Transverse colon (tissue), 4 donors: ENCODE results near the gene MFNG. TPM values are rescaled to one million over a fixed set of nuclear protein-coding genes. Genes with fewer than 3 reads are reported as not detected.

Source experiments
- DNase-seq: peaks from one replicate; pipeline ENCODE4 v3.0.0-alpha.2; 2019
- H3K27ac ChIP-seq, 4 donors: fragments of 200-600 bp; sonication (generic); 2 replicates each; pipeline ENCODE4 v1.5.1; 2016 to 2018; ENCODE audit warnings: inconsistent platforms in 4 of 4
- H3K27me3 ChIP-seq: fragments of 200-600 bp; sonication (generic); 2 replicates; pipeline ENCODE4 v1.5.1; 2017; ENCODE audit warnings: inconsistent platforms
- H3K36me3 ChIP-seq, 4 donors: fragments of 200-600 bp; sonication (generic); 2 replicates each; pipeline ENCODE4 v1.5.1; 2017 to 2019; ENCODE audit warnings: inconsistent platforms in 4 of 4
- H3K4me1 ChIP-seq, 4 donors: fragments of 200-600 bp; sonication (generic); 2 replicates each; pipeline ENCODE4 v1.5.1; 2017 to 2020; ENCODE audit warnings: inconsistent platforms in 4 of 4
- H3K4me3 ChIP-seq, 4 donors: fragments of 200-600 bp; sonication (generic); 1 replicate in 1 of 4; 2 replicates in 3 of 4; pipeline versions ENCODE4 v1.5.1 to v1.6.1; 2017 to 2019; ENCODE audit warnings: inconsistent platforms in 4 of 4
- H3K9me3 ChIP-seq, 2 donors: fragments of 200-600 bp; sonication (generic); 2 replicates each; pipeline ENCODE4 v1.5.1; 2017 to 2019; ENCODE audit warnings: inconsistent platforms in 2 of 2
- CTCF ChIP-seq, 5 experiments: fragments of 200-600 bp in 3 of 5; fragments of 450-650 bp in 2 of 5; sonication (generic) in 3 of 5; IDR thresholded peaks; 1 replicate in 2 of 5; 2 replicates in 3 of 5; pipeline ENCODE4 v1.5.1; 2016 to 2017; ENCODE audit warnings: antibody characterized with exemption in 5 of 5, inconsistent platforms in 3 of 5, mild to moderate bottlenecking in 2 of 5, moderate library complexity in 1 of 5
- EP300 ChIP-seq: sonication (generic); formaldehyde crosslinking; IDR thresholded peaks from one replicate; pipeline ENCODE4 v1.6.1; 2017; ENCODE audit warnings: antibody characterized with exemption, low read depth
- POLR2A ChIP-seq: fragments of 450-650 bp; IDR thresholded peaks from one replicate; pipeline ENCODE4 v1.6.1; 2016; ENCODE audit warnings: antibody characterized with exemption, mild to moderate bottlenecking, moderate library complexity
- POLR2AphosphoS5 ChIP-seq, 3 donors: sonication (generic); formaldehyde crosslinking; IDR thresholded peaks; one replicate each; pipeline ENCODE4 v1.6.1; 2016; ENCODE audit warnings: antibody characterized with exemption in 3 of 3
- WGBS, 2 donors: methylation state at CpG; one replicate each; pipeline ENCODE4 v1.1.5; 2018; ENCODE audit warnings: low coverage in 1 of 2; 5-methylcytosine and 5-hydroxymethylcytosine counted together
- in situ Hi-C, 4 donors: fragments of 200-750 bp; cut with MboI; loops; one replicate each; pipeline versions ENCODE4 v1.15.0 to v1.15.1; 2017; ENCODE audit warnings: low sequenced_read_pairs in 3 of 4, low pct_ligation_motif_present in 1 of 4, low pct_unique_long_range_greater_than_20kb in 1 of 4
- intact Hi-C: fragments of 100-400 bp; cut with DNase I; formaldehyde crosslinking; loops from one replicate; pipeline ENCODE4 v1.15.1; 2023; ENCODE audit warnings: low total_unique reads
- total RNA-seq, 4 donors: library from RNA; depleted of rRNA; stranded (reverse); fragments of >200 nt; gene quantifications; one replicate each; pipeline ENCODE4 v1.1.0, GENCODE V29; 2016

MFNG gene
- total RNA-seq, 4 donors from 2014 or later: 2.8 to 26.4 (median 15.7) TPM

GRCh38 chr22:37503183-37503683 lies 17.0 kb upstream of the MFNG start:
- DNase-seq: no peak
- Histone ChIP-seq H3K4me3 (no peak overlapping the region), H3K27me3 (no peaks in the 10 kb centered on the region), H3K4me1 (peaks cover 10 to 60% (median 57%) of the 10 kb centered on the region in 4 donors), H3K36me3 (no peaks in the 10 kb centered on the region), H3K27ac (peak overlapping the region; percentile 85 to 95 (median 91)), H3K9me3 (no peaks in the 10 kb centered on the region)
- intact Hi-C loops: no loop called here
- in situ Hi-C loops: no loop called here
- TF ChIP-seq CTCF (IDR thresholded peaks at IDR 0.05) (no peak), POLR2AphosphoS5 (IDR thresholded peaks at IDR 0.05) (no peak), EP300 (no peak), POLR2A (no peak)
- WGBS, 2 donors: 40 to 85% methylated on average over 1 to 3 of the region's 3 CpGs

- H3K4me1 ChIP-seq: peaks cover 10 to 62% (median 60%) of the 10 kb centered on the region in 4 donors
These were observed 16.4 kb upstream of the MFNG start for GRCh38 chr22:37502342-37503182.

GRCh38 chr22:37501610-37502341 lies 15.6 kb upstream of the MFNG start:
- Histone ChIP-seq H3K27ac (peak overlapping the region; percentile 85 to 95 (median 91)), H3K4me1 (peaks cover 10 to 62% (median 60%) of the 10 kb centered on the region in 4 donors), H3K36me3 (no peaks in the 10 kb centered on the region), H3K4me3 (peak overlapping the region in 2 of 4 donors; percentile 5 to 32), H3K27me3 (no peaks in the 10 kb centered on the region), H3K9me3 (no peaks in the 10 kb centered on the region)
- DNase-seq: peak; percentile 92
- peak; percentile 27 to 73 (median 69) for TF ChIP-seq POLR2AphosphoS5 (IDR thresholded peaks at IDR 0.05)
- TF ChIP-seq CTCF (IDR thresholded peaks at IDR 0.05): no peak
- peak; percentile 52 for TF ChIP-seq EP300
- peak; percentile 65 for TF ChIP-seq POLR2A
- intact Hi-C loops (no loop called here), in situ Hi-C loops (no loop called here)
- 39 to 42% methylated on average over 4 to 14 of the region's 14 CpGs for WGBS, 2 donors

More at GRCh38 chr22:37502342-37503182, 16.4 kb upstream of the MFNG start:
- no peaks in the 10 kb centered on the region for H3K27me3 ChIP-seq
- H3K9me3 ChIP-seq: no peaks in the 10 kb centered on the region
- 5 to 61% methylated on average over 4 to 16 of the region's 16 CpGs for WGBS, 2 donors
- in situ Hi-C loops (no loop called here), intact Hi-C loops (no loop called here)
- H3K27ac ChIP-seq: peak overlapping the region; percentile 85 to 95 (median 91)
- DNase-seq: peak; percentile 93
- H3K36me3 ChIP-seq: no peaks in the 10 kb centered on the region
- no peak overlapping the region for H3K4me3 ChIP-seq
- TF ChIP-seq POLR2A (peak; percentile 87), POLR2AphosphoS5 (IDR thresholded peaks at IDR 0.05) (peak; percentile 53 to 86 (median 85)), EP300 (no peak), CTCF (IDR thresholded peaks at IDR 0.05) (no peak)
